Medulla oblongata (tissue), 1 donor: ENCODE results near the gene CERS6.

Experiments used
- DNase-seq: peaks from one replicate; pipeline ENCODE4 v3.0.0-alpha.2; 2015; ENCODE audit errors: extremely low spot score

The CERS6 gene

DNA sequence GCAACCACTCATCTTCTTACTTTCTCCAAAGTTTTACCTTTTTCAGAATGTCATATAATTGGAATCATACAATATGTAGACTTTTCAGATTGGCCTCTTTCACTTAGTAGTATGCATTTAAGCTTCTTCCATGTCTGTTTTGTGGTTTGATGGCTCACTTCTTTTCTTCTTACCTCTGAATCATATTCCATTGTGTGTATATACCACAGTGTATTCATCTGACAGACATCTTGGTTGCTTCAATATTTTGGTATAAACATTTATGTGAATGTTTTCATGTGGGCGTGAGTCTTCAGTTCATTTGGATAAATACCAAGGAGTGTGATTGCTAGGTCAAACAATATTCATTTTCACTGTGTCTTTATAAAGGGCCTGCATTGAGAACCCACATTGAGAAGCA, 210.3 kb downstream of the CERS6 start:
- DNase-seq = no peak

- no peak for DNase-seq
Observed at GRCh38 chr2:168667156-168667555, 211.1 kb downstream of the CERS6 start.

GRCh38 chr2:168669151-168669550, 213.1 kb downstream of the CERS6 start:
- DNase-seq = no peak

DNA sequence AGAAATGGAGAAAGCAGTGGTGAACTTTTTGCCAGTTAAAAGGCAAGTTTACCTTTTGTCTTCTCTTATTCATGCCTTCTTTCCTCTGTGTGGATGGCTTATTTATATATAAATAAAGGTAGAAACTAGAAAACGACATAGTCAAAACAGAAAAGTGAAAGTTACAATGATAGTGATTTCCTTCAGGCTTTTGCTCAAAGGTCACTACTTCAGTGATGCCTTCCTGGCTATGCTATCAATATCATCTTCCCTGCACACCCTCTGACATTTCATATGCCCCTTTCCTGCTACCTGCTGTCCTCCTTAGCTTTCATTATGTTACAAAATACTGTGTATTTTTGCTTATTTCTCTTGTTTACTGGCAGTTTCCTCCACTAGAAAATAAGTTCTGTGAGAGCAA, 214.4 kb downstream of the CERS6 start:
- no peak for DNase-seq

GRCh38 chr2:168671932-168672331, 215.9 kb downstream of the CERS6 start:
- DNase-seq = no peak

DNA sequence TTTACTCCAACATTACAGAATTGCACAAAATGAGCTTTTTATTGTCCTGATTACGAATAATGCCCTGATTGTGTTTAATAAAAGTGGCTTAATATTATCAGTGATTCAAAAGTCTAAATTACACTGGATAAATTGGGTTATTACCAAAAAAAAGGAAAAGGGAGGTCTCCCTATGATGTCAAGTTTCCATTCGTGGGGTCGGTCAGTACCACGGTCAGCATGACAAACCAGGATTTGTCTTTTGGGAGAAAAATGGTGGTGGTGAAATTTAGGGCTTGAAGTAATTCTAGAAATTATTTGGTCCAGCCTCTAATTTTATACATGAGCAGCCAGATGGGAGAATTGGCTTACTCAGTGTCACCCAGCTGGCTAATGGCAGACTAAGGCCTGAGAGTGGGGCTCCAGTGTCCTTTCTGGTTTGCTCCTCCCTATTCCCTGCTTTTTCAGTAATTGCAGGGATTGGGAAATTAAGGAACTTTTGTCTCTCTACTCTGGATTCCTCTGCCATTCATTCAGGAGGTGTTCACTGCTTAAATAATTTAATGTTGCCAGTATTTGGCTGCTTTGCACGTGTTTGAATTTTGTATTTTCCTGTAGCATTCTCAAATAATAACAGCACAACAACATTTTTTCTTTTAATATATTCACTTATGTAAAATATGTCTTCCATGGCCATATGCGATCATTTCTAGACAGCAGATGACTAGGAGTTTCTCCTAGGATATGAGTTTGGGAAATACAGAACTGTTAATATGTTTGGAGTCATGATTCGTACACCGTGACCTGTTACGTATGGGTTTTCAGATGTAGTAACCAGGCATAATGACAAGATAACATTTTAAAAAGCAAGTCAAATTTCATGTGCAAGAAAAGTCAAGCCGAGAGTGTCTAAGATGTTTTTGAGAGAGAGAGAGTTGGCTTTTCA, 217.5 kb downstream of the CERS6 start:
- no peak for DNase-seq

- no peak for DNase-seq
Observed at GRCh38 chr2:168678153-168678853, 222.2 kb downstream of the CERS6 start.

DNA sequence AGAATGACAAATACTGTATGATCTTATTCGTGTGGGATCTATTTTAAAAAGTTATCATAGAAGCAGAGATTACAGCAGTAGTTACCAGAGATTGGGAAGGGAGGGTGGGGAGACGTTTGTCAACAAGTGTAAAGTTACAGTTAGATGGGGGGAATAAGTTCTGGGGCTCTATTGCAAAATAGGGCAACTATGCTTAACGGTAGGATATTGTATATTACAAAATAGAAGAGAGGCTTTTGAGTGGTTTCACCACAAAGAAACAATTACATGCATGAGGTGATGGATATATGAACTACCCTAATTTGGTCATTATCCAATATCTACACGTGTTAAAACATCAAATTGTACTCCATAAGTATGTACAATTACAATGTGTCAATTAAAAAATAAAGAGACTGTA, 223.0 kb downstream of the CERS6 start:
- no peak for DNase-seq

GRCh38 chr2:168679741-168680310, 223.8 kb downstream of the CERS6 start:
- no peak for DNase-seq

DNA sequence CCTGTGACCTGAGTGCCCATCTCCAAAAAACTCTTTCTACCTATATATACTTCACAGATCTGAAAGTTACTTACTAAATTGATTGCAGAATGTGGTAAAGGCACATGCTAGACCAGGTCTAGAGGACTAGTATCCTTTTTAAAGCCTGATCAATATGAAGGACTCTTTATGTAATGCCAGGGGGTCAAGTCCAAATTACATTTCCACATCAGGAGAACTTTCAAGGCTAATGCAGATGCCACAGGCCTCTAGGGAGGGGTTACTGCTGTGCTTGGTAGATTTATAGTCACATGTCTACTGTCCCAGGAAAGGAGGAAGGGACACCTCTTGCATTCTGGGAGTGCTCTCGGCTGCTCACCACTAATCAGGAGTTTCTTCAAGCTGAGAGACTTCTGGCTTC, 227.9 kb downstream of the CERS6 start:
- no peak for DNase-seq

GRCh38 chr2:168684921-168685599, 229.0 kb downstream of the CERS6 start:
- DNase-seq = no peak

GRCh38 chr2:168685600-168686451, 229.8 kb downstream of the CERS6 start:
- no peak for DNase-seq

DNA sequence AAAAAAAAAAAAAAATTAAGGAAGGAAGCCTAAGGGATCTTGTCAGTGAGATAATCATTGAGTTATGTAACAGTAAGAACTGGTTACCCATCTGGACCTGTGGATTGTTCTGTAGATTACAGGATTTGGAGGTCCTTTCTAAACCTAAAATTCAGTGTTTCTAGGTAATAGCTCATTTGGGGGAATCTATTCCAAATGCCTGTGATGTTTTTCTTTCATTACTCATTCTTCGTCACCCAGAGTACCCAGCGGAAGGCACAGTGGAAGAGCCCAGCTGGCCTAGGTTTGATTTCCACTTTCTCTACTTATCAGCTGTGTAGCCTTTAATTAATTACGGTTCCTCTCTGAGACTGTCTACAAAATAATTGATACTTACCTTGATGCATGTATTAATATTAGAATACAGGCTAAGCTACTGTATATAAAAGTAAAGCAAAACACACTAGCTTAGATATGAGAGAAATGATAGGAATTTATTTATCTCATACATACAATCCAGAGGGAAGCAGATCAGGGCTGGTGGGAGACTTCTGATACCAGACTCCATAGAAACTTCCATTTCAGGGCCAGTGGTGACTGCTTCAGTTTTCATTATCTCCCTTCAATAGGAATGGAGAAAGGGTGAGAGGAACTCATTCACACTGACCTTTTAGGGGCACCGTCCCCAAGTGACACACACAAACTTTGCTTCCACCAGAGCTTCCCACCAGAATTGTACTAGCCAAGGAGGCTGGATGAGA, 230.6 kb downstream of the CERS6 start:
- no peak for DNase-seq

- DNase-seq = no peak
Observed at GRCh38 chr2:168687314-168687713, 231.2 kb downstream of the CERS6 start.

GRCh38 chr2:168690381-168690885, 234.4 kb downstream of the CERS6 start:
- no peak for DNase-seq

DNA sequence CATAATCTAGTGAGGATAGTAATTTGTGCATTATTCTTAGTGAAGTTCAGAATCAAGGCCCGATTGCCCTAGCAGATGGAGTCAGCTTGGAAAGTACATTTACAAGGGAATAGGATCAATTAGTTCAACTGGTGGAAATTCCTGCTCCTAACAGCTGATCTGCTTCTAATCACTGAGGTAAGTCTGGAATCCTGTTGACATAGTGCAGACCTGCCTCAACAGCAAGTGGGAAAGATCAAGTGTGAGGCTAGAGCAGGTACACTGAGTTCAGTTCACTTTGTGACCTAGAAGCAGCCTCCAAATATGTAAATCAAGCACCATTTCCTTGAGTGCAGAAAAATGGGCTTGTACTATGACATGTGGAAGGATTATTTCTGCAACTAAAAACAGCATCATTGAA, 235.1 kb downstream of the CERS6 start:
- DNase-seq = no peak

- DNase-seq = no peak
Observed at GRCh38 chr2:168692132-168692744, 236.2 kb downstream of the CERS6 start.

GRCh38 chr2:168694173-168694572, 238.1 kb downstream of the CERS6 start:
- DNase-seq = no peak

DNA sequence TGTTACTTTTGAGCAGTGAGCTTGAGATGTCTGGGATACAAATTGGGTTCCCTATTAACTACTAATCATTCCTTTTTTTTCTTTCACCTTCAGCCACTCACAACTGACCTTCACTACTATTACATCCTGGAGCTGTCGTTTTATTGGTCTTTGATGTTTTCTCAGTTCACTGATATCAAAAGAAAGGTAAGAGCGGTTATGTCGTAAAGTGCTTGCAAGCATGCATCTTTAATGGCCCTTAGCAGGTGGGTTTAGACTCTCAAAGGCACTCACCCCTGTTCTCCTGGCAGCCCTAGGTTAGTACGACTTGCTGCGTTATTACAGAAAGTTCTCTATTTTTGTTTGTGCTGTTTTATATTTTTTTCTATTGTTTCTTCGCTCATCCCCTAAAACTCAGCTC, 238.8 kb downstream of the CERS6 start:
- no peak for DNase-seq

GRCh38 chr2:168697668-168698121, 241.6 kb downstream of the CERS6 start:
- no peak for DNase-seq
